GM19193 (cell line): Measurements from ENCODE around the gene KRT79.

ENCODE experiments used
- POLR2A ChIP-seq: IDR thresholded peaks from 4 replicates; pipeline ENCODE4 v1.6.1; 2011; ENCODE audit not compliant: insufficient read depth, insufficient read length; ENCODE audit errors: extremely low read depth

Gene KRT79

GRCh38 chr12:52819731-52820510 is 14.2 kb downstream of the KRT79 start:
- TF ChIP-seq POLR2A, result no peak

DNA sequence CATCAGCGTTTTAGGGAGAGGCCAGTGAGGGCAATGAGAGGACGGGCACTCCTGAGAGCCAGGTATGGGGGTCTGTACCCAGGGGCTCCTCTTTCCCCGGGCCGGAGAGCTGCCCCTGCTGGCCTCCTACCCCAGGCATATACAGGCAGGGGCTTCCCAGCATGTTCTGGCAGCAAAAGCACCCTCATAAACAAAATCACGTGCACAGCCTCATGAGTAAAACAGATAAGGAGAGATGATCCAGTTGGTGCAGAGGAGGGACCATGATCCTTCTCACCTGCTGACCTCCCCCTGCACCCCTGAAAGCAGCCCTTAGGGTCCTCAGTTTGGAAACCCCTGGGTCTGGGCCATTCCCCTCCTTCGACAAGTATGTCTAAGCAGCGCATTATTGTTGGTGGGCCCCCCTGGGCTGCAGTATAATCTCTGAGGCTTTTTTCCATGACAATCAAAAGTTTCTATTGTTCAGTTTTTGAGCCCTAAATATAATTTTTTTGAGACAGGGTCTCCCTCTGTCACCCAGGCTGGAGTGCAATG is 15.2 kb downstream of the KRT79 start:
- no peak for TF ChIP-seq POLR2A

DNA sequence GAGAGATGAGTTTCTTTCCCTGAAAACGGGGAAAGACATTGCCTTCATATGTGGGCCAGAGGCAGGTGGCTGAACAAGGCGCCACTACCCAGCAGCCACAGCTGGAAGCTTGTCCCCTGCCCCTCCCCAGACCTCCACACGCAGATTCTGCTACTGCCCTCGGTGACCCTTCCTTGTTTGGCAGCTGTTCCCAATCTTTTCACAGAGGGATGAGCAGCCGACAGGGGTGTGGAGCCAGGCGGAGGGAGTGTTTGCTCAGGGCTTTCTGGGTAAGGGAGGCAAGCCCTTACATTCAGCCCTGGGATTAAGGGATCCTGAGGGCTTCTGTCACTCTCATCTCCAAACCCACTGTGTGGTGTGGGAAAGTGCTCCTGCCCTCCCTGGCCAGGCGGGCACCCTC is 15.7 kb downstream of the KRT79 start:
- no peak for TF ChIP-seq POLR2A

- no peak for TF ChIP-seq POLR2A
Observed at GRCh38 chr12:52817699-52818238, 16.3 kb downstream of the KRT79 start.

DNA sequence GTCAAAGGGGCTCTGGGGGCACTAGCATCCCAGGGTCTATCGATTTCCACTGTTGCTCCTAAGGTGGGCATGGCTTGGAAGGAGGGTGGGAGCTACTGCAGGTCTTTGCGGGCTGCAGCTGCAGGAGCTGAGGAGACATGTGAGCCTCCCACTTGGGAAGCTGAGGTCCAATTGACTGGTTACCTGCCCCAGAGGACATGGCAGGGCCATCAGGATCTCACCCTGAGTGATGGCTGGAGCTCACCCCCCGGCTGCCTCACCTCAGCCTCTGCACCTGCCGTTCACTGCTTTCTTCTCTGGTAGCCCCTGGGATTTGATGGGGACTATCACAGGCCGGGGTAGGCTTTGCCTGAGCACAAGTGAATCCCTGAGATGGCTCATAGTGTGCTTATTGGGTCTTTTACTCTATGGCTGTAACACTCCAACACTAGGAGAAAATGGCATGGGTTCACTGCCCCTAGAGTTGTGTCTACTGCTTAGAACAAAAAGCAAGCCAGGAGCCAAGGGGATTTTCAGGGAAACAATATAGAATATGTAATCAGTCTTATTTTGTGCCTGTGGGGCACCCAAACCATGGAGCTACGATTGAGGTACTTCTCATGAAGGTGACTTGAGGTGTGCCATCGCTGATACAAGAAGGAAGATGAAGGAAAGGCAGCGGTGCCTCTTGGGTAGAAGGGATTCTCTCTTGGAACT is 17.0 kb downstream of the KRT79 start:
- no peak for TF ChIP-seq POLR2A

- no peak for TF ChIP-seq POLR2A
Observed at GRCh38 chr12:52815676-52816588, 18.2 kb downstream of the KRT79 start.

DNA sequence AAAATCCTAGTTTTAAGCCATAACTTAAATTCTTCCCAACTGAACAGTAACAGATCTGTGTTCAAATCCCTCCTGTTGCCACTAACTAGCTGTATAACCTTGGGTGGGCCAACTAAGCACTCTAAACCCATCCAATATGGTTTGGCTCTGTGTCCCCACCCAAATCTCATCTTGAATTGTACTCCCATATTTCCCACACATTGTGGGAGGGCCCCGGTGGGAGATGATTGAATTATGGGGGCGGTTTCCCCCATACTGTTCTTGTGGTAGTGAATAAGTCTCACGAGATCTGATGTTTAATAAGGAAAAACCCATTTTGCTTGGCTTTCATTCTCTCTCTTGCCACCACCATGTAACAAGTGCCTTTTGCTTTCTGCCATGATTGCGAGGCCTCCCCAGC is 18.9 kb downstream of the KRT79 start:
- no peak for TF ChIP-seq POLR2A

DNA sequence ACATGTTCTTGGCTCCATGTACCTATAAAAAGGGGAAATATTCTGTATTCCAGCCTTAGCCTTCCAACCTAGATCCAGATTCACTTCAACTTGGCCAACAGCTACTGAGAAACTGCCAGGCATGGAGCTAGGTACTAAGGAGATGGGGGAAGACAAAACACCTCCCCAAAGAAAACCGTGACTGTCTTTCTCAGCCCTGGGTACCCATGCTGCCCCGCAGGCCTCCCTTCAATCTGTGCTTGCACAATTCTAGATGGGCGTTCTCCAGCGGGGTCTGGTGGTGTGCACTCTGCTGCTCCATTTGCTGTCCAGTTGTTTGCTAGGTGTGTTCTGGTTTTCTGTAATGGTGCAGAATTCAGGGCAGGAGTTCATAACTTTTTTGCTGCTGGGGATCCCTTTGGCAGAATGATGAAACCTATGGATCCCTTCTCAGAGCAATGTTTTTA is 19.4 kb downstream of the KRT79 start:
- TF ChIP-seq POLR2A, result no peak

DNA sequence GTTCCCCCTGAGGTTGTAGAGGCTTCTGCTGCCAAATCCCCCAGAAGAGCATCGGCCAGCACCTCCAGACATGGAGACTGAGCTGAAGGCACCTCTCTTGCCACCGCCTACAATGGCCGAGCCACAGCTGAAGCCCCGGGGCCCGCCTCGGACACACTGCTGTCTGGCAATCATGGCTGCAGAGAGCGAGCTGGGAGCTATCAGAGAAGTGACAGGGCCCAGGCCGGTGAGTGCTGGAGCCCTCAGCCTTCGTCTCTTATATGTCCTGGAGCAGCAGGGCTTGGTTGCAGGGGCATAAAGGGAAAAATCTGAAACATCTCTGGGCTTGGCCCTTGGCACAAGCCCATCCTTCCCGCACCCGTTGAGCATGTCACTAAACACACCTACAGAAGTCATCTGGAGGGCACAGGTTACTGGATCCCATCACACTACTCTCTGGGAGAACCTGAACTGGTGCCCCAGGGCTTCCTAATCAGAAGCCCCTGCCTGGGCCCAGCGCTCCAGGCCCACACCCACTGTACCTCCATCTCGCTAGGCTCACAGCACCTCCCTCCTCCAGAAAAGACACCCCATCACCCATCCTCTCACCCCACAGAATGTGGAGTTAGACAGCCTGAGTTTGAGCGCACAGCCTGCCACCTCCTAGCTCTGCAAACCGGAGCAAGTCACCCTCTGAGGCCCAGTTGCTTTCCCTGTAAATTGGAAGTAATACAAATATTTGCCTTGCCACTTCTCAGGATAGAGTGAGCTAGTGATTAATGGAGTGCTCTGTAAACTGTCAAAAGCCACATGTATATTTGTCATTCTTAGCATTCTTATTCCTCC is 20.0 kb downstream of the KRT79 start, which contains the start of gene KRT4:
Gene KRT4 (minus strand): TSS at position 232 of the 825 bp plus-strand sequence. CDS start 58 bp downstream, at position 174.
- no peak for TF ChIP-seq POLR2A

- TF ChIP-seq POLR2A, result no peak
Observed at GRCh38 chr12:52813203-52813819, 20.8 kb downstream of the KRT79 start.

DNA sequence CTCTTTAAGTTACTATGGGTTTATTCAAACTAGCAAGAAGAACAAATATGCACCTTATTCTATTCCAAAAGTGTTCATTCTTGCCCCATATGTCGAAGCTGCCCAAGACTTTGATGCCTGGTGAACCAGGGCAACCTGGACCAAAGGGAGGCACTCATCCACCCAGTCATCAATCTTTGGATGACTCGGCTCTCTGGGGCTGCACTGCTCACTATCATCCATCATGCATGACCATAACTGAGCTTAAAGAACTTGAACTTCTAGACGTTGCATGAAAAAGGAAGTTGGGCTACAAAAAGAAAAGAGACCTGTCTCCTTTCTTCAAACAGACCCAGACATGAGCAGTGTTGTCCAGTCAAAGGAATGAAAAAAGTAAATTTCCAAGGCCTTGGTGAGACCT is 21.4 kb downstream of the KRT79 start:
- no peak for TF ChIP-seq POLR2A

GRCh38 chr12:52812073-52812400 is 22.1 kb downstream of the KRT79 start:
- TF ChIP-seq POLR2A, result no peak
